ENCODE data around the gene ADAM19. TPM values are rescaled to one million over a fixed set of nuclear protein-coding genes. Genes with fewer than 3 reads are reported as not detected.

ADAM19 gene
- total RNA-seq, 1 donor from 2014 or later: 9.1 TPM

GRCh38 chr5:157491471-157491995 is 84.0 kb downstream of the ADAM19 start:
- Mint-ChIP-seq H3K4me1 (no peaks in the 10 kb centered on the region), H3K27ac (ENCODE audit: unreplicated experiment) (no peak overlapping the region), H3K27me3 (ENCODE audit: low read depth) (no peaks in the 10 kb centered on the region)

GRCh38 chr5:157487358-157487757 is 88.2 kb downstream of the ADAM19 start:
- no peaks in the 10 kb centered on the region for H3K27me3 Mint-ChIP-seq (ENCODE audit: low read depth)
- H3K4me1 Mint-ChIP-seq: no peaks in the 10 kb centered on the region
- DNase-seq (ENCODE audit: low read depth, low spot score): no peak
- peaks cover 3% of the 10 kb centered on the region for H3K9me3 Mint-ChIP-seq
- no peak overlapping the region for H3K27ac Mint-ChIP-seq (ENCODE audit: unreplicated experiment)
- no peak overlapping the region for H3K4me3 Mint-ChIP-seq
- no peak for TF ChIP-seq CTCF (conservative IDR thresholded peaks at IDR 0.05)
- peaks cover 8% of the 10 kb centered on the region for H3K36me3 Mint-ChIP-seq (ENCODE audit: low read depth)

More at GRCh38 chr5:157491471-157491995, 84.0 kb downstream of the ADAM19 start:
- Mint-ChIP-seq H3K36me3 (ENCODE audit: low read depth) (peaks cover 8% of the 10 kb centered on the region), H3K4me3 (no peak overlapping the region), H3K9me3 (peaks cover 4% of the 10 kb centered on the region)
- DNase-seq (ENCODE audit: low read depth, low spot score): no peak
- no peak for TF ChIP-seq CTCF (conservative IDR thresholded peaks at IDR 0.05)

- no peaks in the 10 kb centered on the region for H3K27me3 Mint-ChIP-seq (ENCODE audit: low read depth)
- H3K36me3 Mint-ChIP-seq (ENCODE audit: low read depth): peaks cover 8% of the 10 kb centered on the region
- no peak overlapping the region for H3K4me3 Mint-ChIP-seq
- DNase-seq (ENCODE audit: low read depth, low spot score): no peak
- peaks cover 3% of the 10 kb centered on the region for H3K9me3 Mint-ChIP-seq
- no peak overlapping the region for H3K27ac Mint-ChIP-seq (ENCODE audit: unreplicated experiment)
- no peak for TF ChIP-seq CTCF (conservative IDR thresholded peaks at IDR 0.05)
- H3K4me1 Mint-ChIP-seq: no peaks in the 10 kb centered on the region
Measured at GRCh38 chr5:157486861-157487260, 88.7 kb downstream of the ADAM19 start.

- H3K4me1 Mint-ChIP-seq: no peaks in the 10 kb centered on the region
- no peaks in the 10 kb centered on the region for H3K27me3 Mint-ChIP-seq (ENCODE audit: low read depth)
- H3K36me3 Mint-ChIP-seq (ENCODE audit: low read depth): peaks cover 8% of the 10 kb centered on the region
- no peak overlapping the region for H3K4me3 Mint-ChIP-seq
- H3K9me3 Mint-ChIP-seq: peaks cover 3% of the 10 kb centered on the region
- H3K27ac Mint-ChIP-seq (ENCODE audit: unreplicated experiment): peak overlapping the region; percentile 35
- TF ChIP-seq CTCF (conservative IDR thresholded peaks at IDR 0.05): no peak
- no peak for DNase-seq (ENCODE audit: low read depth, low spot score)
Measured at GRCh38 chr5:157486221-157486681, 89.3 kb downstream of the ADAM19 start.

- H3K27ac Mint-ChIP-seq (ENCODE audit: unreplicated experiment): no peak overlapping the region
- H3K27me3 Mint-ChIP-seq (ENCODE audit: low read depth): no peaks in the 10 kb centered on the region
- TF ChIP-seq CTCF (conservative IDR thresholded peaks at IDR 0.05): no peak
- DNase-seq (ENCODE audit: low read depth, low spot score): no peak
- H3K36me3 Mint-ChIP-seq (ENCODE audit: low read depth): peaks cover 8% of the 10 kb centered on the region
- peaks cover 3% of the 10 kb centered on the region for H3K9me3 Mint-ChIP-seq
- H3K4me3 Mint-ChIP-seq: no peak overlapping the region
- H3K4me1 Mint-ChIP-seq: no peaks in the 10 kb centered on the region
Measured at GRCh38 chr5:157485811-157486210, 89.8 kb downstream of the ADAM19 start.

Data from neural crest cell (in vitro differentiated cells).